HG02571 (cell line): ENCODE results near the gene RSU1.
A peak's percentile ranks its signal among the peaks of the same experiment; 100 is the strongest.

ENCODE experiments used
- ATAC-seq: cut with Tn5 transposase; IDR thresholded peaks from one replicate; pipeline ENCODE4 v1.9.1; 2021; ENCODE audit warnings: mild to moderate bottlenecking, moderate library complexity; ENCODE audit not compliant: unreplicated experiment

Gene RSU1

DNA sequence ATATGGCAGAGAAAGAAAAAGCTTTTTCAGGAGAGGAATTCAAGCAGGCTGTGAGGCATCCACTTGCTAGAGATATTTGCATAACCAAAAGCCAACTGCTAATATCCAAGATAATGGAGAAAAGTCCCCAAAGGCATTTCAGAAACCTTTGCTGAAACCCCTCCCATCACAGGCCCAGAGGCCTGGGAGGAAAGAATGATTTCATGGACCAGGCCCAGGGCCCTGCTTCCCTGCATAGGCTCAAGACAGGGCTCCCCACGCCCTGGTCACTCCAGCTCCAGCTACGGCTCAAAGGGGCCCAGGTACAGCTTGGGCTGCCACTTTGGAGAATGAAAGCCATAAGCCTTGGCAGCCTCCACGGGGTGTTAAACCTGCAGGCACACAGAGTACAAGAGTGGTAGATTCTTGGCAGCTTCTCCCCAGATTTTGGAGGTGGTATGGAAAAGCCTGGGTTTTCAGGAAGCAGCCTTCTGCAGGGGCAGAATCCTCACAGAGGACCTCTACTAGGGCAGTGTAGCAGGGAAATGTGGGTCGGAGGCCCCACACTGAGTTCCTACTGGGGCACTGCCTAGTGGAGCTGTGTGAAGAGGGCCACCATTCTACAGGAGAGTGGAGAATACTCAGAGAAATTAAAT, 5.6 kb upstream of the RSU1 start:
- ATAC-seq, result no peak

DNA sequence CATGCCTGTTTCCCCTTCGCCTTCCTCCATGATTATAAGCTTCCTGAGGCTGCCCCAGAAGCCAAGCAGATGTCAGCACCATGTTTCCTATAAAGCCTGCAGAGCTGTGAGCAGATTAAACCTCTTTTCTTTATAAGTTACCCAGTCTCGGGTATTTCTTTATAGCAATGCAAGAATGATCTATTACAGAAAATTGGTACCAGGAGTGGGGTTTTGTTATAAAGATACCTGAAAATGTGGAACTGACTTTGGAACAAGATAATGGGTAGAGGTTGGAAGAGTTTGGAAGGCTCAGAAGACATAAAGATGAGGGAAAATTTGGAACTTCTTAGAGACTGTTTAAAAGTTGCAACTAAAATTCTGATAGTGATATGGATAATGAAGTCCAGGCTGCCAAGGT, 4.8 kb upstream of the RSU1 start:
- ATAC-seq, result no peak

DNA sequence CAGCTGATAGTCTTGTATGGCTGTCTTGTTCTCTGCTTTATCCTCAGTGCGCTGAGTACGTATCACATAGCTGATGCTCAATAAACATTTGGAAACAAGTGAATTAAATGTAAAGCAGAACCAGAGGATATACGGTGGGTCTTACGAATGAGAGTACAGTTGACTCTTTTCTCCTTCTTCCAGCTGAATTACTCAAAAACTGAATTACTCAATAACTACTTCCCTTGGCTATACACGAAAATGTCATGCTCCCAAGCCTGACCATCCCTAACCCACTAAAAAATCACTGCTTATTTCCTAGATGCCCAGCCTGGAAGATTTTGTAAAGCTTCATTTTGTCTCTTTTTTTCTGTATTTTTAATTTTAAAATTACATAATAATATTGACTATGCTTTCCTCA, 3.2 kb upstream of the RSU1 start:
- ATAC-seq, result no peak

DNA sequence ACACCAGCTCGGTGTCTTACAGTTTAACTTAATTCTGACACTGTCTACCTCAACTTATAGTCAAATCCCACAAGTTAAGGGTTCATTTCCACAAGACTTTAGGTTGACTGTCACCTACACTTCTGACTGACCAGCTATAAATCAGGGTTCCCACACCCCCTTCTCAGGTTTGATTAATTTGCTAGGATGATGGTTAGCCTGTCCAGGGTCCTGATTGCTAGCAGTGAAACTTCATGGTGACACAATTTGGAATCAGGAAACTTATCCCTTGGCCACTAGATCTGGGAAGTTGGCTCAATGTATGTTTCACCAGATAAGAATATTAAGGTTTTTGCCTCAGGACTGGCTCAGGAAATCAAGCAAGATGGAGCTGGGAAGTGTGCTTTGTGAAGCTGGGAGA, 2.8 kb upstream of the RSU1 start:
- ATAC-seq, result no peak

DNA sequence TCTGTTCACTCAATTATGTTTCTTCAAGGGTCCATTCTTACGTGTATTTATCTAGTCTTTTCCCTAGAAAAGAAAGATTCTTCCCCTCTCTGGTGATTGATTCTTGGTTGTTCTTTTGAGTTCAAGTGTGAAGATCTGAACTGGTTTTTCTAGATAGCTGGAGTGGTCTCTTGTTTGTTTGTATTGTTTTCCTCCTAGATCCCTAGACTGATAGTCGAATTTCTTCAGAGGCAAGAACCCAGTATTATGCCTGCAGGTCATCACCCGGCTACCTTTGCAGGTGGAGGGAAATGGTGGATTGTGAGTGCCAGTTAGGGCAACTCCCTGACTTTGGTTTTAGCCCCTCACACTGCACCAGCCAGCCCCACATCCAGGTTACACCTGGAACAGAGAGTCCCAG, 2.2 kb upstream of the RSU1 start:
- ATAC-seq, result no peak

DNA sequence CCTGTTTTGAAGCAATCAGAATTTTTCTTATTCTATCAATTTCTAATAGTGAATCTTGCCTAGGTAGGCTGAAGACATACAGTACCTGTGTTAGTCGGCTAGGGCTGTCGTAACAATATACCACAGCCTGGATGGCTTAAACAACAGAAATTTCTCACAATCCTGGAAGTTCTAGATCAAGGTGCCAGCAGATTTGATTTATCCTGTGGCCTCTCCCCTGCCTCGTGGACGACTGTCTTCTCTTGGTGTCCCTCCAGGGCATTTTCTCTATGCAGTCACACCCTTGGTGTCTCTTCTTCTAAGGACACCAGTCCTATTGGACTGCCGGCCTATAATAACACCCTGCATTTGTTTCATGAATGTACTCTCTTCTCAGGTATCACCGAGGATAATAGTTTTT, 1.8 kb upstream of the RSU1 start:
- no peak for ATAC-seq

DNA sequence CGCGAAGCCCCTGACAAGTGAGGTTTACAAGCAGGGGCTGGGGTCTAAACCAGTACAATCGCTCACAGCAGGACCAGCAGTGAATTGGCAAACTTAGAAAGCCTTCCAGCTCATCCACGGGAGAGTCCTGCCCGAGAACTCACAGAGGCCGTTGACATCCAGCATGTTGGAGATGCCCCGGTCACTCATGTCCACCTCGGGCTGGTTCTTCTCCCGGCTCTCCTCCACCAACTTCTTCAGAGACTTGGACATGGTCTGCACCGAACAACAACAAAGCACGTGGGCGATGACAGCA, 447 bp downstream of the RSU1 start:
- ATAC-seq, result no peak

DNA sequence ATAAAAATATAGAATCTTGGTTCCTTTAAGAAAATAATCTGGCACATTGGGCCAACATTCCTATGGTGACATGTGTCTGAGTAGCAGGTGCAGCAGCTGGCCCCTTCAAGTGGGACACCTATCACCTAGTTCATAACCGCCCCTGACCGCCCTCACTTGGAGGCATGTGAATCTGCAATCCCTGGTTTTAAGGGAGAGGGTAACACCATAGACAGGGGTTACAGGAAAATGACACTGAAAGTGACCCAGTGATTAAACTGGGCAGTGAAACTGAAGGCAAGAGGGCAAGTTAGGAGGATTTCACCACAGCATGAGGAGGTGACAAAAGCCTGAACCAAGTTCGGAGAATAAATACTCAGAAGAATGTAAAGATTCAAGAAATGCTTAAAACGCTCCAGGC, 1.1 kb downstream of the RSU1 start:
- ATAC-seq, result no peak

DNA sequence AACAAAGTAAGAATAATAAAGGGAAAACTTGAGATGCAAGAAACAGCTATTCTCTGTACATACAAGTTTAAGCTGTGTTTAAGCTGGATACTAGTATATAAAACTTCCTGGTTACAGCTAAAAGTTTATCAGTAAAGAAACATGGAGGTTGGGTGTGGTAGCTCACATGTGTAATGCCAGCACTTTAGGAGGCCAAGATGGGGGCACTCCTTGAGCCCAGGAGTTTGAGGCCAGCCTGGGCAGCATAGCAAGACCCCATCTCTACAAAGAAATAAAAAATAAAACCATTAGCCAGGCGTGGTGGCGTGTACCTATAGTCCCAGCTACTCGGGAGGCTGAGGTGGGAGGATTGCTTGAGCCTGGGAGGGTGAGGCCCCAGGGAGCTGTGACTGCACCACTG, 3.2 kb downstream of the RSU1 start:
- no peak for ATAC-seq

DNA sequence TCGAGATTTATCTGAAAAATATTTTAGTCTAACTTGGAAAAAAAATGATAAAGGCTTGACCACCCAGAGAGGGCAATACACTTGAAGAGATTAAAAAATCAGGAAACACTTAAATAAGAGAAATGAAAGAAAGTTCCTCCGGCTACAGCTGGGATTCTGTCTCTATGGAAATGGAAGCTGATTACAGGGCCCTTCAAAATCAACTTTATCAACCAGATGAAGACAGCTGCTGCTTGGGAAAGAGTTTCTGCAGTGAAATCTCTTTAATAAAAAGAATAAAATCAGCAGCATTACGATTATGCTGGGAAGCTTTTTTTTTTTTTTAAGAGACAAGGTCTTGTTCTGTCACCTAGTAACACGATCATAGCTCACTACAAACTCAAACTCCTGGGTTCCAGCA, 4.5 kb downstream of the RSU1 start:
- ATAC-seq, result no peak

DNA sequence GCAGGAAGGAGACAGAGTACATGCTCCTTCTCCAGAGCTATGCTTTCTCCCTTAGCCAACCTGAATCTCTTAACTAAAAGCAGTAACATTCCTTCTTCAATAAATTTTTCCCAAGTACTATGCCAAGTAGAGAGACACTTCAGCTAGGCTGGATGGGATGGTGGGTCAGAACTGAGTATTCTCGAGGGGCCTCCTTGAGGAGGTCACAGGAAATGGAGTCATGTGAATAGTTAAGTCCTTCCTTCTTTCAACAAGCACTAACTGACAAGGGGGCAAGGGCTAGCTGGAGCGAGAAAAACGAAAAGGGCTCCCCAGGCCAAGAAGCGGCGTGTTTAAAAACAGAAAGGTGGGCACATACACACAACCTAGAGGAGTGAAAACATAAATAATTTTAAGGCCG, 5.5 kb downstream of the RSU1 start:
- ATAC-seq, result no peak

DNA sequence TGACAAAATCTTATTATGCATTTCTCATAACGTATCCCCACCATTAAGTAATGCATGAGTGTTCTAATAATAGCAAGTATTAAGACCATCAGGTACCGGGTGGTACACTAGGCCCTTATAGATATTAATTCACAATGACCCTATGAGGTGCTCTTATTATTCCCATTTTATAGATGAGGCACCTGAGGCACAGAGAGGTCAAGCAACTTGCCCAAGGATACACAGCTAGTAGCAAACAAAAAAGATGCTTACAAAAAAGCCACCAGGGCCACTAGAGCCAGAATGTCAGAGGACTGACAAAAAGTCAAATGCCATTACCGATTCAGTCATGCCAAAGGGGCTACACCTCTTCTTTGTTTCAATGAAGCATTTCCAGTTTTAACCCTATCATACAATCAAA, 5.9 kb downstream of the RSU1 start:
- no peak for ATAC-seq

DNA sequence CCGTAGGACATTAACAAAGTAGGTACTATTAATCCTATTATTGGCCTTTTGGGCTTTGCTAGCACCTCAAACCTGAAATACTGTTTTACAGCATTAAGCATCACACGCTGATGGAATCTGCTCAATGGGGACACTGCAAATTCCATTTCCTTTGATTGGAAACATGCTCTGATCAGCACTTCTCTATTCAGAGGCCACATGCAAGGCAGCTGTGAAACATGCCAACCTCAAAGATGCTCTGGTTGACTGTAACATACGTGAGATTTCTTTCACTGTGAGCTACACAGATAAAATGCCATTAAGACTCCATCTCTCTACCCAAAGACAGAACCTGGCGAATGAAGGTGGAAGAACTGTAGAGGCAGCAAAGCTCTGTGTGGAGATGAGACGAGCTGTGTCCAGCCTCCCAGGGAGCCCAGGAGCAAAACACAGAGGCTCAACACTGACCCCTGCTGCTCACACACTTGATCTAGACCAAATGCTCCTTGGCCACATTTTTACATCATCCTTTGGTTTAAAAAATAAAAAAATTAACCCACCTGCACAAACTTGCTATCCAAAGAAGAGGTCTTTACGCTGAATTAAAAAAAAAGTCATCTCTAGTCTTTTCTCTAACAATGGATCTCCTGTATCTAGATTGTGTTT, 8.0 kb downstream of the RSU1 start:
- ATAC-seq, result peak; percentile 89

DNA sequence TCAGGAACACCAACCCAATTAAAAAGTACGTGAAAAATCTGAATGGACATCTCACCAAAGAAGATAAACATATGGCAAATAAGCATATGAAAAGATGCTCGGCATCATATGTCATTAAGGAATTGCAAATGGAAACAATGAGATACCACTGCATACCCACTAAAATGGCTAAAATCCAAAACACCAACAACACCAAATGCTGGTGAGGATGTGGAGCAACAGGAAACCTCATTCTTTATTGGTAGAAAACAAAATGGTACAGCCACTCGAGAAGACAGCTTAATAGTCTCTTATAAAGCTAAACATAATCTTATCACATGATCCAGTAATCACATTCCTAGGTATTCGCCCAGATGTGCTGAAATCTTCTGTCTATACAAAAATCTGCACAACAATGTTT, 13.1 kb downstream of the RSU1 start:
- ATAC-seq, result no peak

DNA sequence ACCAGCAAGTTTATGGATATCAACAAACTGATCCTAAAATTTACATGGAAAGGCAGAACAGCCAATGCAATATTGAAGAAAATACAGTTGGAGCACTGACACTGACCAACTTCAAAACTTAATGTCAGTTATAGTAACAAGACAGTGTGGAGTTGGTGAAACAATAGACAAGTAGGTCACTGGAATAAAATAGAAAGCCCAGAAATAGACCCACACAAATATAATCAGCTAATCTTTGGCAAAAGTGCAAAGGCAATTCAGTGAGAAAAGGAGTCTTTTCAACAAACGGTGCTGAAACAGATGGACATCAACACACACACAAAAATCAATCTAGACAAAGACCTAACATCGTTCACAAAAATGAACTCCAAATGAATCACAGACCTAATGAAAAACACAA, 13.8 kb downstream of the RSU1 start:
- no peak for ATAC-seq

DNA sequence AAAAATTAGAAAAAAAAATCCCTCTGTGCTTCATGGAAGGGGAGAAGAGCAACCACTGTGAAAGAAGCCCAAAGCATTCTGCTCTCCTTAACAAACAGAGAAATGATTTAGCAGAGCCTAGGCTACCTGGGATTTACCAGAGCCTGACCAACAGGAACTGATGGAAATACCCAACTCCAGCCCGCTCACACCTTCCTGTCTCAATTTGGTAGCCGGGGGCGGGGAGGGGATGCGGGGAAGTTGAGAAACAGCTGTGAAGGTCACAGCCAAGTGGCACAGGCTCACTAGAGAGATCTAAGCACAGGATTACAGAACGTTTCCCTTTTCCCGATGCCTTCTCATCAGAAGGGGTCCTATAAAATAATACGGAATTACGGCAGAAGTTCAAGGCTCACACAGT, 17.6 kb downstream of the RSU1 start:
- ATAC-seq, result peak; percentile 84

DNA sequence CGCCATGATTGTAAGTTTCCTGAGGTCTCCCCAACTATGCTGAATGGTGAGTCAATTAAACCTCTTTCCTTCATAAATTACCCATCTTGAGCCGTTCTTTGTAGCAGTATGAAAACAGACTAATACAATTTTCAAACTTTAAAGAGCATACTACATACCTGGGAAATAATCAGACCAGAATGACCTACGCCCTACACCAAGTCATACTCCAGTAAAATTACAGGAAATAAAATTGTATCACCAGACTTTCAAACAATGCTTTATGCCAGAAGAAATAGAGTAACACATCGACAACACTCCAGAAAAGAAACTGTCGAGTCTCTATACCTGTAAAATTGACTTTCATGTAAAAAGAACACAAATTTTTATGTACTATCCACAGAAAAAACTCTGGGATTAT, 18.7 kb downstream of the RSU1 start:
- ATAC-seq, result no peak

DNA sequence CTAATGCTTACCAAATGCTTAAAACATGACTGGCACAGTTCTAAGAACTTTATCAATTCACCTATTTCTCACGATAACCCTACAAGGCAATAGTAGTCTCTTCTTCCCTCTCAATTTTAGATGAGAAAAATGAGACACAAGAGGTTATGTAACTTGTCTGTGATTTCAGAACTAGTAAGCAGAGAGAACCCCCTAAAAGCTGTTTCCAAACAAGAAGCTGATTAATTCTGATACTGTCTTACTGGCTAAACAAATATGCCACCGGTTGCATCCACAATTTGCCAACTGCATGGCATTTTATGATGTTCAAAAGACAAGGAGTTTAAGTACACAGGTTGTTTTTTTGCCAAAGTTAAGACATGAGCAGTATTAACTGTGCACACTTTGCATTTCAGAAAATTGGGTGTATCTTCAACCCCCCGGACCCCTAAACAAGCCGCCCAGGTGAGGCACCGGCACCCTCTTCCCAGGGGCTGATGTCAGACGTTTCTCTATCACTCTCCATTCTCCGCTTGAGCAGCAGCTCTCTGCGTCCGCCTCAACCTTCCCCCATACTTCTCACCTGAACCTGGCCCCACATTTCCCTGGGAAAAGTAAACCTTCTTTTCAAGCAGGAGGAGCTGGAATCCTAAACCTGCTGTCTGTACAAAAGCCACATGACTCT, 21.7 kb downstream of the RSU1 start:
- ATAC-seq, result no peak

DNA sequence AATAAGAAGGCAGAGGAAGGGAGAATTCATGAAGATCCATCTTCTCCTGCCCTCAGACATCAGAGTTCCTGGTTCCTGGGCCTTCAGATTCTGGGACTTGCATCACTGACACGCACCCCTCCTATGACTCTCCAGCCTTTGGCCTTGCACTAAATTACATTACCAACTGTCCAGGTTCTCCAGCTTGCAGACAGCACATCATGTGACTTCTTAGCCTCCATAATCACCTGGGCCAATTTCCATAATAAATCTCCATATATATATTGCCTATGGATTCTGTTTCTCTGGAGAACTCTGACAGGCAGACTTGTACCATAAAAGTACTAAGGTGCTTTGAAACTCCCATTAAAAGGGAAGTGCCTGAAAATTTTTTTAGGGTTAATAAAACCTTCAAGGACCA, 23.2 kb downstream of the RSU1 start:
- ATAC-seq, result no peak

DNA sequence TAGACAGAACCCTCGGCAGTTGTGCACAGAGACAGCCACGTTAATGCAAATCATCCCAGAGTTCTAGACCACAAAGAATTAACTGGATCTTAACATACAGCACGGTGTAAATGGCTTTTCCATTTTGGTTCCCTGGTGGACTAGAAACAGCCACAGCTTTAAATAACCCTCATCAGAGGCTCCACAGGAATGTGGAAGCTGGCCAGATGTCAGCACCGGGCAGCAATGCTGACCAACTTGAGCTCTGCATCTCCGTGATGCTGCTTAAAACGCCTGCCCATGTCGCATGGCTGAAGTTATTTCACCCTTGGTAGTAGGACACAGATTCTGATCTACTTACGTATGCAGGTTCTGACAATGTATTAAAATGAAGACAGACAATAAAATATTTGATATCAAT, 24.5 kb downstream of the RSU1 start:
- ATAC-seq, result no peak

DNA sequence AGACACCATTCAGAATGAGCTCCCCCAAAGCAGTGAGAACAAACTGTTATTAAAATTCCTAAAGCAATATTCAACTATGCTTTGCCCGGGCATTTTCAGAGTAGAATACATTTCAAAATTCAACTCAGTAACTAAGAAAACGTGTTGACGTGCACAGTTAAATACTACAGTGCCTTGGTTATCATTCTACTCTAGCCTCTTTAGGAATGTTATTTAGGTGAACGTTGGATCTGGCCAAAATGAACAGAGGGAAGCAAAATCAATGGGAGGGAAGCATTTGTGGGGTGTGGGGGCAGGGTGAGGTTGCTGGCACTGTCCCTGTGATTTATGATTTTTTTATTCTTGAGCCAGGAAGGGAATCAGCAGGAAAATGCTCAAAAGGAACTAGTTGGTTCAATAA, 27.5 kb downstream of the RSU1 start:
- no peak for ATAC-seq

DNA sequence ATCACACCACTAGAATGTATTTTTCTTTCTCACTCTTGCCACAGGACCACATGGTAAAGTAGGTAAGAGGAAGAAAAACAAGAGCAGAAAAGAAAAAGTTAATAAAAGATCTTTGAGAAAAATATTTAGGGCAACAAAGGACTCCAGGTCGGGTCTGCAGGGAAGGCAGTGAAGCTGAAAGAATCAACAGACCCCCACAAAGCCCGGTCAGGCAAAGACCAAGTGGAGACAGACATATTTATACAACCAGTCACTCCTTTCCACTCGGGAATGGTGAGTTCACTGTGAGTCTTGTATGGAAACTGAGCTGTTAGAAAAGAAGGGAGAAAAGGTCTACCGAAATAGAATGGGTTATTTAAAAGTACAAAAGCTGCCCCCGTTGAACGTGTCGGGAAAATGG, 28.0 kb downstream of the RSU1 start:
- ATAC-seq, result no peak

DNA sequence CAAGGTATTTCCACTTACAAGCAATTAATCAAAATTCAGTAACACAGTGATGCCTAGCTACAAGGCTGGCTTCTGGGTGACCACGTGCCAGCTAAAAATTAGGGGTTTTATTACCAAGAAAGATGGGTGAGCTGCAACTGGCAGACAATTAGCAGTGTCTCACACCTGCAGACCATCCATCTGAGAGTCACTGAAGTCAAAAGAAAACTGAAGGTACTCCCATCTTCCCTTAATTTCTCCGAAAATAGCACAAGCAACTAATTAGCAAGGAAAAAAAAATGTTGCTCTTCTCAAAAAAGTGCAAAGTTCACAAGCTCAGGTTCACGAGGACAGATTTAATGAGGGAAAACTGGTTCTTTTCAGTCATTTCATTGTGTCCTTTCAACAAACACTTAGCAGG, 28.4 kb downstream of the RSU1 start:
- no peak for ATAC-seq
